ENCODE data around the gene MRPL39. TPM values are rescaled to one million over a fixed set of nuclear protein-coding genes. Genes with fewer than 3 reads are reported as not detected.

The MRPL39 gene
- total and polyA plus RNA-seq, 12 donors = 19.4 to 90.7 (median 41.7) TPM

DNA sequence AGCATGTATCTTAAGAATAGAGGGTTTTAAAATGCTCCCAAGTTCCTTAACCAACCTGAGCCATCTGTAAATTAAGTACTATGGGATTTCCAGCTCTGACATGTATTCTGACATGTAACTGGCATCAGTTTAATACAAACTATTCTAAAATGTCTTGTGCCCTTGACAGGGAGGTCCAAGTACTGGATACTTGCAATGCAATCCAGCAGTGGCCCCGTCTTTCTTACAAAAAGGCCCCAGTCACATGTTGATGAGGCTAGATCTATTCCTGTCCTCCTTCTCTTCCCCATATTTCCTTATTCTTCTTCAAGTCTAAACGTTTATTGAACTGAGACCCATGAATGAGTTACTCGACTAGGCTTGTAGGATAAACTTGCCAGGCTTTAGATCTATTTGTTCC lies 46.4 kb downstream of the MRPL39 start:
- H3K36me3 ChIP-seq (replicated peaks in 1 of 2) = no peaks in the 10 kb centered on the region
- WGBS, 4 donors = 73 to 82% (median 81%) methylated on average over 3 of the region's 3 CpGs
- no peaks in the 10 kb centered on the region for H3K4me1 ChIP-seq (replicated peaks in 1 of 2)
- DNase-seq = peak in 1 of 7 donors; percentile 12
- no peak overlapping the region for H3K4me3 ChIP-seq
- TF ChIP-seq POLR2A (IDR thresholded peaks at IDR 0.05) (no peak), CTCF (IDR thresholded peaks at IDR 0.05) (no peak)
- intact Hi-C loops (cut with DNase I) = no loop called here
- no peaks in the 10 kb centered on the region for H3K9me3 ChIP-seq (replicated peaks in 1 of 3)
- H3K27ac ChIP-seq = no peak overlapping the region
- no peaks in the 10 kb centered on the region for H3K27me3 ChIP-seq

DNA sequence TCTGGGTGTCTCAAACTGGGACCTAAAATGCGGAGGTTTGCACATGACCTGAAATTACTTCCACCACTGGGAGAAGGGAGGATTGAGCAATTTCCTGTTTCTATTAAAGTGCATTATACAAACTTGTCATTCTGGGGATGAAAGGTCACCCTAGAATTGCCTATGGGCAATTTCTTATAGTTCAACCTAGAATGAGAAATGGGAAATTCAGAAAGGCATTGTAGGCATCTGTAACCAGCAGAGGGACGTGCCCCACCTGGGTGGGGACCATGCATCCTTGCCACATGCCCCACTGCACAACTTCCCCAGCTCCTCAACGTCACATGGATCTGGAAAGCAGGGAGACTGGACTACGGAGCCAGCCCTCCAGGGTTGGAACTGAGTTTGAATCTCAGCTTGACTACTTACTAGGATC lies 47.0 kb downstream of the MRPL39 start:
- Histone ChIP-seq H3K4me1 (replicated peaks in 1 of 2) (no peaks in the 10 kb centered on the region), H3K27ac (peak overlapping the region in 1 of 5 donors; percentile 22), H3K4me3 (no peak overlapping the region), H3K9me3 (replicated peaks in 1 of 3) (no peaks in the 10 kb centered on the region), H3K36me3 (replicated peaks in 1 of 2) (no peaks in the 10 kb centered on the region), H3K27me3 (no peaks in the 10 kb centered on the region)
- intact Hi-C loops (cut with DNase I) = no loop called here
- 71 to 86% (median 75%) methylated on average over 4 of the region's 4 CpGs for WGBS, 4 donors
- TF ChIP-seq CTCF (IDR thresholded peaks at IDR 0.05) = no peak
- peak in 1 of 7 donors; percentile 4 for DNase-seq

DNA sequence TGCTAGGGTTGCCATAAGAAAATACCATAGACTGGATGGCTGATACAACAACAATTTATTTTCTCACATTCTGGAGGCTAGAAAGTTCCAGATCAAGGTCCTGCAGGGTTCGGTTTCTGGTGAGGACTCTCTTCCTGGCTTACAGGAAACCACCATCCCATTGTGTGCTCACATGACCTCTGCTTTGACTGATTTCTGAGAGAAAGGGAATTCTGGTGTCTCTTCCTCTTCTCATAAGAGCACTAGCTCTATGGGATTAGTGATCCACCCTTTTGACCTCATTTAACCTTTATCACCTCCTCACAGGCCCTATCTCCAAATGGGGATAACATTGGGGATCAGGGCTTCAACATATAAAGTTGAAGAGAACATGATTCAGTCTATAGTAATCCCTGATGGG lies 47.5 kb downstream of the MRPL39 start:
- Histone ChIP-seq H3K36me3 (replicated peaks in 1 of 2) (no peaks in the 10 kb centered on the region), H3K27me3 (no peaks in the 10 kb centered on the region), H3K4me1 (replicated peaks in 1 of 2) (no peaks in the 10 kb centered on the region), H3K9me3 (replicated peaks in 1 of 3) (no peaks in the 10 kb centered on the region), H3K27ac (no peak overlapping the region), H3K4me3 (no peak overlapping the region)
- no peak for DNase-seq
- TF ChIP-seq POLR2A (IDR thresholded peaks at IDR 0.05) (no peak), CTCF (IDR thresholded peaks at IDR 0.05) (no peak)
- intact Hi-C loops (cut with DNase I) = no loop called here
- WGBS, 4 donors = 66 to 75% (median 70%) methylated on average over 1 of the region's 1 CpG

GRCh38 chr21:25558123-25558522 lies 49.2 kb downstream of the MRPL39 start:
- intact Hi-C loops (cut with DNase I) = no loop called here
- 80 to 90% (median 89%) methylated on average over 2 of the region's 2 CpGs for WGBS, 4 donors
- H3K9me3 ChIP-seq (replicated peaks in 1 of 3) = no peaks in the 10 kb centered on the region

More at GRCh38 chr21:25558123-25558522, 49.2 kb downstream of the MRPL39 start:
- Histone ChIP-seq H3K4me3 (no peak overlapping the region), H3K36me3 (replicated peaks in 1 of 2) (no peaks in the 10 kb centered on the region), H3K27me3 (no peaks in the 10 kb centered on the region), H3K4me1 (replicated peaks in 1 of 2) (no peaks in the 10 kb centered on the region), H3K27ac (no peak overlapping the region)
- TF ChIP-seq POLR2A (IDR thresholded peaks at IDR 0.05) = no peak
- TF ChIP-seq CTCF (IDR thresholded peaks at IDR 0.05) = no peak
- DNase-seq = no peak
